ENCODE results near the gene SAMD7. TPM values are rescaled to one million over a fixed set of nuclear protein-coding genes. Genes with fewer than 3 reads are reported as not detected.

SAMD7 gene
- total and polyA plus RNA-seq, 8 donors: 0.06 to 0.08 TPM; not detected in 6

DNA sequence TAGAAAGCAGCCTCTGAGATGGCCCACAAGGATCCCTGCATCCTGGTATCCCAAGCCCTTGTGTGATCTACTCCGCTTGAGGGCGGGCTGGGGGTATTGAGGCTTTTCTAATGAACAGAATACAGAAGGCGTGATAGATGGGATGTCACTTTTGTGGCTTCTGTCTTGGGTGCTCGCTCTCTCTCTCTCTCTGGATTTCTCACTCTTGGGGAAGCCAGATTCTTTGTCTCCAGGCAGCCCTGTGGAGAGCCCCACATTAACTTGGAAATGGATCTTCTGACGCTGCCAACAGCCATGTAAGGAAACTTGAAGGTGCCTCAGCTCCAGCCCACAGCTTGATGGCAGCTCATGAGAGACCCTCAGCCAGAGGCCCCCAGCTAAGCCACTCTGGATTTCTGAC is 28.4 kb downstream of the SAMD7 start:
- Histone ChIP-seq H3K4me3 (no peak overlapping the region), H3K27ac (no peak overlapping the region), H3K36me3 (no peaks in the 10 kb centered on the region), H3K4me1 (peaks cover 0 to 2% of the 10 kb centered on the region in 2 donors), H3K27me3 (no peaks in the 10 kb centered on the region), H3K9me3 (no peaks in the 10 kb centered on the region)
- DNase-seq (no peak), ATAC-seq (no peak)
- intact Hi-C loops (cut with DNase I): no loop called here
- TF ChIP-seq, protein P1, sequence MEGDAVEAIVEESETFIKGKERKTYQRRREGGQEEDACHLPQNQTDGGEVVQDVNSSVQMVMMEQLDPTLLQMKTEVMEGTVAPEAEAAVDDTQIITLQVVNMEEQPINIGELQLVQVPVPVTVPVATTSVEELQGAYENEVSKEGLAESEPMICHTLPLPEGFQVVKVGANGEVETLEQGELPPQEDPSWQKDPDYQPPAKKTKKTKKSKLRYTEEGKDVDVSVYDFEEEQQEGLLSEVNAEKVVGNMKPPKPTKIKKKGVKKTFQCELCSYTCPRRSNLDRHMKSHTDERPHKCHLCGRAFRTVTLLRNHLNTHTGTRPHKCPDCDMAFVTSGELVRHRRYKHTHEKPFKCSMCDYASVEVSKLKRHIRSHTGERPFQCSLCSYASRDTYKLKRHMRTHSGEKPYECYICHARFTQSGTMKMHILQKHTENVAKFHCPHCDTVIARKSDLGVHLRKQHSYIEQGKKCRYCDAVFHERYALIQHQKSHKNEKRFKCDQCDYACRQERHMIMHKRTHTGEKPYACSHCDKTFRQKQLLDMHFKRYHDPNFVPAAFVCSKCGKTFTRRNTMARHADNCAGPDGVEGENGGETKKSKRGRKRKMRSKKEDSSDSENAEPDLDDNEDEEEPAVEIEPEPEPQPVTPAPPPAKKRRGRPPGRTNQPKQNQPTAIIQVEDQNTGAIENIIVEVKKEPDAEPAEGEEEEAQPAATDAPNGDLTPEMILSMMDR (IDR thresholded peaks at IDR 0.05): no peak

- no peak overlapping the region for H3K4me3 ChIP-seq
- H3K9me3 ChIP-seq: no peaks in the 10 kb centered on the region
- ATAC-seq: no peak
- H3K27me3 ChIP-seq: no peaks in the 10 kb centered on the region
- intact Hi-C loops (cut with DNase I): no loop called here
- no peaks in the 10 kb centered on the region for H3K36me3 ChIP-seq
- DNase-seq: no peak
- H3K27ac ChIP-seq: no peak overlapping the region
- TF ChIP-seq, protein P1 (IDR thresholded peaks at IDR 0.05): no peak
- H3K4me1 ChIP-seq: peaks cover 0 to 11% of the 10 kb centered on the region in 2 donors
These were observed 29.3 kb downstream of the SAMD7 start for GRCh38 chr3:169940470-169941181.

GRCh38 chr3:169945313-169945712 is 33.9 kb downstream of the SAMD7 start:
- peak overlapping the region in 1 of 2 donors; percentile 49 for H3K27ac ChIP-seq
- H3K4me1 ChIP-seq: peaks cover 0 to 17% of the 10 kb centered on the region in 2 donors
- ATAC-seq (peak; percentile 85), DNase-seq (peak in 2 of 4 donors; percentile 32 to 80)
- H3K36me3 ChIP-seq: no peaks in the 10 kb centered on the region
- H3K9me3 ChIP-seq: no peaks in the 10 kb centered on the region
- TF ChIP-seq, protein P1 (IDR thresholded peaks at IDR 0.05): no peak
- no peaks in the 10 kb centered on the region for H3K27me3 ChIP-seq
- intact Hi-C loops (cut with DNase I): no loop called here
- no peak overlapping the region for H3K4me3 ChIP-seq

DNA sequence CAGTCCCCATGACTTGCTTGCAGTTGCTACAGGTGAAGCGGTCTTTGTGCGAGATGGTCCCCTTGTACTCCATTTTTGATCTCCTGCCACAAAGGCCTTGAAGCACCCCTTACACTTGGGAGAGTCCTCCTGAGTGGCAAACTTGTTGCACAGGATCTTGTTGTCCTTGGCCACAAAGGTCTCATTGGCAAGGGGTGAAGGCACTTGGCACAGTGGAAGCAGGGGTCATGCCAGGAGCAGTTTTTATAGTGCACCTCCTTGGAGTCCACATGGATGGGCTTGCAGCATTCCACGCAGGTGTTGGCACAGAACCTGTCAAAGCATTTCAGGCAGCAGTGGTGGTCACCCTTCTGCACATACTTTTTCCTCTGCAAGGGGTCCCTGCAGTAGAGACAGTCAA is 35.0 kb downstream of the SAMD7 start:
- ATAC-seq (peak; percentile 13), DNase-seq (no peak)
- no peaks in the 10 kb centered on the region for H3K36me3 ChIP-seq
- H3K4me1 ChIP-seq: peaks cover 0 to 17% of the 10 kb centered on the region in 2 donors
- no peak overlapping the region for H3K27ac ChIP-seq
- intact Hi-C loops (cut with DNase I): no loop called here
- no peak overlapping the region for H3K4me3 ChIP-seq
- H3K27me3 ChIP-seq: no peaks in the 10 kb centered on the region
- TF ChIP-seq, protein P1 (IDR thresholded peaks at IDR 0.05): no peak
- H3K9me3 ChIP-seq: no peaks in the 10 kb centered on the region

GRCh38 chr3:169948559-169949448 is 37.4 kb downstream of the SAMD7 start:
- intact Hi-C loops (cut with DNase I): no loop called here
- peak; percentile 68 for ATAC-seq
- no peaks in the 10 kb centered on the region for H3K36me3 ChIP-seq
- TF ChIP-seq, protein P1 (IDR thresholded peaks at IDR 0.05): no peak
- DNase-seq: peak in 1 of 4 donors; percentile 48
- peak overlapping the region in 1 of 2 donors; percentile 27 for H3K27ac ChIP-seq
- H3K9me3 ChIP-seq: no peaks in the 10 kb centered on the region
- no peak overlapping the region for H3K4me3 ChIP-seq
- H3K4me1 ChIP-seq: peaks cover 0 to 36% of the 10 kb centered on the region in 2 donors
- H3K27me3 ChIP-seq: no peaks in the 10 kb centered on the region
